Body of pancreas (tissue), 4 donors: ENCODE data around the gene ASPG. TPM values are rescaled to one million over a fixed set of nuclear protein-coding genes. Genes with fewer than 3 reads are reported as not detected.

Experiments used
- ATAC-seq: fragments of 150-250 bp; one replicate; pipeline ENCODE4 v1.9.1; 2016
- DNase-seq, 4 donors: peaks; one replicate each; pipeline ENCODE4 v3.0.0-alpha.2; 2019
- H3K27ac ChIP-seq, 4 donors: fragments of 200-600 bp; sonication (generic); 1 replicate in 3 of 4; 2 replicates in 1 of 4; pipeline versions ENCODE4 v1.5.1 to v1.6.1; 2016 to 2019; ENCODE audit warnings: mild to moderate bottlenecking in 1 of 4, mixed read lengths in 1 of 4, moderate library complexity in 1 of 4
- H3K27me3 ChIP-seq, 2 donors: fragments of 200-600 bp; sonication (generic); one replicate each; pipeline ENCODE4 v1.6.0; 2016; ENCODE audit warnings: mild to moderate bottlenecking in 1 of 2
- H3K36me3 ChIP-seq, 2 donors: fragments of 200-600 bp; sonication (generic); replicated peaks in 1 of 2; 2 replicates each; pipeline ENCODE4 v1.5.1; 2016; ENCODE audit warnings: low read depth in 2 of 2; ENCODE audit not compliant: insufficient read depth in 1 of 2
- H3K4me1 ChIP-seq: fragments of 200-600 bp; sonication (generic); one replicate; pipeline ENCODE4 v1.6.0; 2016
- H3K4me3 ChIP-seq, 2 donors: fragments of 200-600 bp; sonication (generic); 1 replicate in 1 of 2; 2 replicates in 1 of 2; pipeline ENCODE4 v1.5.1; 2016 to 2019
- H3K9me3 ChIP-seq, 3 donors: fragments of 200-600 bp; sonication (generic); 1 replicate in 2 of 3; 2 replicates in 1 of 3; pipeline ENCODE4 v1.5.1; 2016
- CTCF ChIP-seq, 7 experiments: fragments of 450-650 bp in 4 of 7; fragments of 200-600 bp in 3 of 7; sonication (generic) in 3 of 7; IDR thresholded peaks; one replicate each; pipeline ENCODE4 v1.5.1; 2016 to 2019; ENCODE audit warnings: antibody characterized with exemption in 7 of 7
- POLR2A ChIP-seq, 3 donors: fragments of 450-650 bp; IDR thresholded peaks; one replicate each; pipeline ENCODE4 v1.6.1; 2016; ENCODE audit warnings: antibody characterized with exemption in 3 of 3, mild to moderate bottlenecking in 2 of 3
- WGBS, 2 donors: methylation state at CpG; one replicate each; pipeline ENCODE4 v1.1.5; 2017; 5-methylcytosine and 5-hydroxymethylcytosine counted together
- intact Hi-C: fragments of 100-400 bp; cut with DNase I; formaldehyde crosslinking; loops from one replicate; pipeline ENCODE4 v1.15.1; 2023
- total RNA-seq, 2 donors: library from RNA; depleted of rRNA; stranded (reverse); fragments of >200 nt; gene quantifications; one replicate each; pipeline ENCODE4 v1.1.0, GENCODE V29; 2016

ASPG gene
- total RNA-seq, 2 donors from 2014 or later: 0.52 to 0.99 TPM

GRCh38 chr14:104091927-104092771 is 6.6 kb downstream of the ASPG start:
- no peak for TF ChIP-seq POLR2A (IDR thresholded peaks at IDR 0.05)
- no peak for TF ChIP-seq CTCF (IDR thresholded peaks at IDR 0.05)
- Histone ChIP-seq H3K36me3 (no peaks in the 10 kb centered on the region), H3K4me1 (peaks cover 7% of the 10 kb centered on the region), H3K27ac (no peak overlapping the region), H3K27me3 (no peaks in the 10 kb centered on the region), H3K4me3 (no peak overlapping the region), H3K9me3 (no peaks in the 10 kb centered on the region)
- peak in 1 of 4 donors; percentile 10 for DNase-seq
- intact Hi-C loops: loop anchor here (5.0 kb wide), 1 partner anchor 35 kb away; no protein-coding TSS in a partner anchor
- 65 to 68% methylated on average over 7 to 15 of the region's 23 CpGs for WGBS, 2 donors
- no peak for ATAC-seq

GRCh38 chr14:104092931-104093365 is 7.4 kb downstream of the ASPG start:
- Histone ChIP-seq H3K27me3 (no peaks in the 10 kb centered on the region), H3K36me3 (no peaks in the 10 kb centered on the region), H3K9me3 (no peaks in the 10 kb centered on the region), H3K27ac (no peak overlapping the region), H3K4me3 (no peak overlapping the region), H3K4me1 (peaks cover 7% of the 10 kb centered on the region)
- intact Hi-C loops: loop anchor here (5.0 kb wide), 1 partner anchor 34 kb away; no protein-coding TSS in a partner anchor
- no peak for ATAC-seq
- WGBS, 2 donors: 66 to 76% methylated on average over 5 to 11 of the region's 11 CpGs
- no peak for DNase-seq
- TF ChIP-seq POLR2A (IDR thresholded peaks at IDR 0.05) (no peak), CTCF (IDR thresholded peaks at IDR 0.05) (no peak)

- Histone ChIP-seq H3K9me3 (no peaks in the 10 kb centered on the region), H3K27me3 (no peaks in the 10 kb centered on the region), H3K27ac (no peak overlapping the region), H3K4me3 (no peak overlapping the region), H3K4me1 (peaks cover 7% of the 10 kb centered on the region), H3K36me3 (no peaks in the 10 kb centered on the region)
- DNase-seq: no peak
- WGBS, 2 donors: 33 to 51% methylated on average over 3 to 18 of the region's 18 CpGs
- ATAC-seq: no peak
- intact Hi-C loops: loop anchor here (5.0 kb wide), 1 partner anchor 34 kb away; no protein-coding TSS in a partner anchor
- no peak for TF ChIP-seq POLR2A (IDR thresholded peaks at IDR 0.05)
- no peak for TF ChIP-seq CTCF (IDR thresholded peaks at IDR 0.05)
Observed at GRCh38 chr14:104093366-104094055, 8.0 kb downstream of the ASPG start.

GRCh38 chr14:104094056-104094708 is 8.7 kb downstream of the ASPG start:
- H3K27ac ChIP-seq: no peak overlapping the region
- WGBS, 2 donors: 45% methylated on average over 11 to 19 of the region's 20 CpGs
- no peak overlapping the region for H3K4me3 ChIP-seq
- H3K36me3 ChIP-seq: no peaks in the 10 kb centered on the region
- H3K9me3 ChIP-seq: no peaks in the 10 kb centered on the region
- DNase-seq (no peak), ATAC-seq (no peak)
- intact Hi-C loops: loop anchor here (5.0 kb wide), 1 partner anchor 33 kb away; no protein-coding TSS in a partner anchor
- no peaks in the 10 kb centered on the region for H3K27me3 ChIP-seq
- TF ChIP-seq POLR2A (IDR thresholded peaks at IDR 0.05) (no peak), CTCF (IDR thresholded peaks at IDR 0.05) (no peak)
- H3K4me1 ChIP-seq: peaks cover 7% of the 10 kb centered on the region
